GM18873 (cell line): ENCODE measurements around the gene MYO9B.

ENCODE experiments used
- ATAC-seq: cut with Tn5 transposase; IDR thresholded peaks from one replicate; pipeline ENCODE4 v1.9.1; 2021; ENCODE audit warnings: mild to moderate bottlenecking, moderate library complexity, moderate number of reproducible peaks; ENCODE audit not compliant: unreplicated experiment, low FRiP score

The MYO9B gene

DNA sequence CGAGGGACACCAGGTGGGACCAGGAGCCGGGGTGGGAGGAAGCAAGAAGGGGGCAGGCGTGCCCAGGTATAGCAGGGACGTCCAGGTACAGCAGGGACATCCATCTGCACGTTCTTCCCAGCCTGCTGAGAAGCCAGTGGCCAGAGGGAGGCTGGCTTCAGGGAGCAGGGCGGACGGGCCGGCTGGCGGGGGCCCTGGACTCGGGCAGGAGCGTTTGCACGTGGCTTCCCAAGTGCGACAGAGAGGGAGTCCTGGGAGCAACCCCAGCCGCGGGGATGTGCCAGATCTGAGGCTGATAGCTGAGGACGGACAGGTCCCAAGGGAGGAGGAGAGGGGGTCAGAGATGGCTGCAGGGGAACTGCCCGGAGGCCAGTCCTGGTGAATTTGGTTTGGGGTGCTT, 36.7 kb downstream of the MYO9B start:
- no peak for ATAC-seq

DNA sequence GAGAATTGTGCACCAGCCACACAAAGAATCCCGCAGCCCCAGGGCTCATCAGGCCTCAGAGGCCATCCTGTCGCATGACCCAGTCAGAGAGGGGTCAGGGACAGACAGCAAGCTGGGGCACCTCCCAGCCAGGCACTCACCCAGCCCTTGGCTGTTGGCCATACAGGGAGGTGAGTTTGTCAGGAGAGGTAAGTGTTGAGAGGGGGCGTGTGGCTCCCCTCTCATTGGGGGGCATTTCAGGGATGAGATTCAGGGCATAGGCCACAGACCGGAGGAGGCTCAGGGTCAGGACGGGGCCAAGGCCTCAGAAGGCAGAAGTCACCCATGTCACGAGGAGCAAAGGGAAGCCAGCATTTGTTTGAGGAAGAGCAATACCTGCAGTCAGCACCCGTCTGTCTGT, 37.1 kb downstream of the MYO9B start:
- no peak for ATAC-seq

GRCh38 chr19:17113127-17113785, 37.7 kb downstream of the MYO9B start:
- no peak for ATAC-seq

DNA sequence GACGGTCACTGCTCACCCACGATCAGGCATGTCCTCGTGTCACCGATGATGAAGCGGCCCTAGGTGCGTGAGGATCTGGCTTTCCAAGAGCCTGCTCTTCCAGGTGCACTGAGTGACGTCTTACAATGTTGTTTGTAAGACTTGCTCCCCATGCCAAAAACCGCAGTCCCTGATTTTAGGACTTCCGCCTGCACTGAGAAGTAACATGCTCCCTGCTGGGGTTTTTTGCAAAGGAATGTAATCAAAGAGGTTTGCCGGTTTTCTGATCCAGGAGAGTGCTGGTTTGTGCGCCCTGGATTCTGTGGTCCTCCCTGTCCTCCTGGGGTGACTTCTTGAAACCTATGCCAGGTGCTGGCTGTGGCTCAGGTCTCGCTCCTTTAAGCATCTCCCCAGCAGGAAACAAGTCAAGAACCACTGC, 38.8 kb downstream of the MYO9B start:
- ATAC-seq: no peak

DNA sequence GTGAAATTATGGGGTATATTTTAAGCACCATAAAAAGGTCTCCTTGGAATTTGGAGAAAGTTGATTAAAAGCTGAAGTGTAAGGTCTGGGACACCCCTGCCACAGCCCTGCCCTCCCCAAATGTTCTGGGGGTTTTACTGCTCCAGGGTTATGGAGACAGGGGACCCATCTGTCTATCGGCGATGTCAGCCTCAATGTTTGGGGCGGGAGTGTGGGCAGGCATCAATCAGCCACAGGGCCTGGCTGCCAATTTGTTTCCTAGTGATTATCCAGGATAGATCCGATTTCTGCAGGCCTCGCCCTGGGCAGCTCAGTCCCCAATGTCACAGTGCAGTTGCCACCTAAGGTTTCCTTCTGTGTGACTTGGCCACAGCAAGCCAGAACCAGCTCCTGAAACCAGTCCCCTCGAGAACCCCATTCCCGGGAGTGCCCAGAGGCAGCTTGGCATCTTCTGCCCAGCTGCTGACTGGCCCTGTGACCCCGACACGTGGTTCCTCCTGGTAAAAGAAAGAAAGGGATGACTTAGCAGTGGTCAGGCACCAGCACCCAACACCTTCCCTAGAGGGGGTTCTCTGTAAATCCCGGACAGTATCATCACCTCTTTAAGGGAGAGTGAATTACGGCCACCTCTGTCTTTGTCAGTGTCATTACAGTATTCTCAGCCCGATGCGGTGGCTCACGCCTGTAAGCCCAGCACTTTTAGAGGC, 41.6 kb downstream of the MYO9B start:
- no peak for ATAC-seq

GRCh38 chr19:17118957-17119356, 43.4 kb downstream of the MYO9B start:
- no peak for ATAC-seq

DNA sequence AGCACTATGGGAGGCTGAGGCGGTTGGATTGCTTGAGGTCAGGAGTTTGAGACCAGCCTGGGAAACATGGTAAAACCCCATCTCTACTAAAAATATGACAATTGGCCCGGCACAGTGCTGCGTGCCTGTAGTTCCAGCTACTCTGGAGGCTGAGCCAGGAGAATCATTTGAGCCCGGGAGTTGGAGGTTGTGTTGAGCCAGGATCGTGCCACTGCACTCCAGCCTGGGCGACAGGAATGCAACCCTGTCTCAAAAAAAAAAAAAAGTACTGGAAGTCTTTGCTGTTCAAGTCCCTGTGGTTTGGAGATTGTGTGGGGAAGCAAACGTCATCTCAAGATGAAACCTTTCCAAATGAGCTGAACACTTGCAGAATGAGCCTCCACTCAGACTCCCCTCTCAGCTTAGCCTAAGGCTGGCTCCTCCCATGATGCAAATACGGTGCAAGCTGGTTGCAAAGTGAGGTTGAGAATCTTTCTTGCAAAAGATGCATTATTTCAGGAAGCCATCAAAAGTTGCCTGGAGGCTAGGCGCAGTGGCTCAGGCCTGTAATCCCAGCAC, 46.2 kb downstream of the MYO9B start:
- no peak for ATAC-seq

GRCh38 chr19:17123041-17123440, 47.5 kb downstream of the MYO9B start:
- ATAC-seq: no peak

GRCh38 chr19:17124025-17124424, 48.4 kb downstream of the MYO9B start:
- no peak for ATAC-seq

GRCh38 chr19:17125062-17125727, 49.6 kb downstream of the MYO9B start:
- peak; percentile 48 for ATAC-seq

- ATAC-seq: peak; percentile 51
Measured at GRCh38 chr19:17125728-17126677, 50.4 kb downstream of the MYO9B start.

- ATAC-seq: no peak
Measured at GRCh38 chr19:17127671-17128070, 52.1 kb downstream of the MYO9B start.

GRCh38 chr19:17128403-17128802, 52.8 kb downstream of the MYO9B start:
- no peak for ATAC-seq

- no peak for ATAC-seq
Measured at GRCh38 chr19:17128820-17129219, 53.2 kb downstream of the MYO9B start.

DNA sequence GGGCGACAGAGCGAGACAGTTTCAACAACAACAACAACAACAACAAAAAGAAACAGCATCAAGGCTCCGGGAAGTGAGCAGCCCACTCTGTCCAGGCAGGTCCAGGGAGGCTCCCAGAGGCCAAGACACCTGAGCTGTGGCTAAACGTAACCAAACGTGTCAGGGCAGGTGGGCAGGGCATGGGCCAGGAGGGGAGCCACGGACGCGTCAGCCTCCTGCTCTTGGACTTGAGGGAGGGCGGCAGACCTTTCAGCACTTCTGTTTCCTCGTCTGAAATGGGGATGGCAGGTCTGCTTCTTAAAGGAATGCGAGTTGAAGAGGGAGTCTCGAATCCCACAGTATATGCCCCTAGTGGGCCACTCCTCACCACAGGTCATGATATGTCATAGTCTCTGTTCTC, 53.8 kb downstream of the MYO9B start:
- ATAC-seq: no peak

- ATAC-seq: peak; percentile 65
Measured at GRCh38 chr19:17135001-17135853, 59.6 kb downstream of the MYO9B start.

DNA sequence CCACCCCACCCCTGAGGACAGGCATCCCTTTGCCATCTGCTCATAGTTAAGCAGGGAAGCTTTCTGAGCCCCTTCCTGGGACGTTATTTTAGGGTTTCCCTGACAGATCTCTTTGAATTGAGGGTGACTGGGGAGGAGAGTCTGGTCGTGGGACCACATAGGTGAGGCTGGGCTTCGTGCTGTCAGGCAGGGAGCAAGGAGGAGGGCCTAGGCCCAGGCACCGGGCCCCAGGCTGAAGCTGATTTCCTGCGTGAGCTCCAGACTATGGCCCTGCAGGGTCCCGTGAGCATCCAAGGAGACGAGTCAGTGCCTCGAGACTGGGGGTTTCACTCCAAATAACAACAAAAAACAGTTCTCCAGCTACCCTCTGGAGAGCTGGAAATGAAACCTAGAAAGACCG, 60.4 kb downstream of the MYO9B start:
- ATAC-seq: no peak

DNA sequence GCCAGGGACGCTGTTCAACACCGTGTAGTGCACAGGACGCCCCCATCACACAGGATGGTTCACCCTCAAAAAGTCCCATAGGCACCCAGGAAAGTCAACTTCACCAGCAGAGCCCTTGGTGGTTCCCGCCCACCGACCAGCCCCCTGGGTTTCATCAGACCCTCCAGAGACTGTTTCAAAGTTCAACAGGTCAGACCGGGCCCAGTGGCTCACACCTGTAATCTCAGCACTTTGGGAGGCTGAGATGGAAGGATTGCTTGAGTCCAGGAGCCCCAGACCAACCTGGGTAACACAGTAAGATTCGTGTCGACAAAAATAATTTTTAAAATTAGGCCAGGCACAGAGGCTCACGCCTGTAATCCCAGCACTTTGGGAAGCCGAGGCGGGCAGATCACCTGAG, 61.0 kb downstream of the MYO9B start:
- no peak for ATAC-seq

- ATAC-seq: no peak
Measured at GRCh38 chr19:17137417-17137816, 61.8 kb downstream of the MYO9B start.
